HG03064 (cell line): ENCODE data around the gene GLMP.

Source experiments
- ATAC-seq: cut with Tn5 transposase; IDR thresholded peaks from one replicate; pipeline ENCODE4 v1.9.1; 2021; ENCODE audit warnings: low read depth; ENCODE audit not compliant: unreplicated experiment

GLMP gene

DNA sequence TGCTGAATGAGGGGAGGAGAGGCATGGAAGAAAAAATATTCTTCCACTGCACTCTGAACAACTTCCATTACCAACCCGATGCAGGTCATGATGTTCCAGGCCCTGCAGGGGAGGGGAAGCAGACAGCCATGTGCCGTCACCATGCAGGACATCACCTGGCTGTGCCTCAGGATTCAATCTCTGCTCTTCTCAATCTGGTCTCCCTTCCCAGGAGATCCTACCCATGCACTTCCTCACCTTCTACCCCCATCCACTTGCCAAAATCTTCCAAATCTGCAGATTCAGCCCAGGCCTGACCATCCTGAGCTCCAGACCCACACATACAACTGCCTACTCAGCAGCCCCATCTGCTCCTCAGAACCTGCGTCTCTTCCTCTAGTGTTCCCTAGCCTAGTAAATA, 41.8 kb downstream of the GLMP start:
- ATAC-seq, result no peak

DNA sequence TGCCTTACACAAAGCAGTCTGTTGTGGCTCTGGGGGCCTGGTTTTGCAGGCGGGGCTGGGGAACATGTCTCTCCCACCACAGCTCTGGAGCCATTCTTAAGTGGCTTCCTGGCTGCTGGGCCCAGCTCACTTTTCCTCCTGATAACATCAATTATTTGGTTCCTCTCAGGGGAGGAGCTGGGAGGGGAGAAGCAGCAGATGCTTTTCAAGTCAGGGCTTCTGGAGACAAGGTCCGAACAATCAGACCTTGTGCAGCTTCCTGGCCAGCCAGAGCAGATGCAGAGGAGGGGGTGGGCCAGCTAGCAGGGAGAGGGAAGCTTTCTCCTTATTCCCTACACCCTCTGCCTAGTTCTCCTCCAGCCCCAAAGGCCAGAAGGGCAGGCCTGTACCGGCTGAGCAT, 44.0 kb downstream of the GLMP start:
- no peak for ATAC-seq

GRCh38 chr1:156249593-156249992, 45.9 kb downstream of the GLMP start:
- ATAC-seq, result no peak

DNA sequence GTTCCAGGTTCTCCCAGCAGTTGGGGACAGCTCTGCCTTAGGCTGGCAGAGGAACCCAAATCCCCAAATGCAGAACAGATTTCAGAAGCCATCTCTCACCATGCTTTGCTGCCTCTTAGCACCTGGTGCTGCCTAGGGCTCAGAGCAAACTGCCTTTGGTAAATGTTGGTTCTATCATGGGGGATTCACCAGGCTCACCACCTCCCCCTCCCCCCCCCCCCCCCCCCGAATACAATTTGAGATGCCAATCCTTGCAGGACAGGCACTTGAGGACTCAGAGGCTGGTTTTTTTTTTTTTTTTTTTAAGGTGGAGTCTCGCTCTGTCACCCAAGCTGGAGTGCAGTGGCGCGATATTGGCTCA, 47.2 kb downstream of the GLMP start:
- ATAC-seq, result no peak

GRCh38 chr1:156247460-156248322, 47.8 kb downstream of the GLMP start, which contains the start of gene PAQR6:
Gene PAQR6 (minus strand): TSS chr1:156248056. CDS start chr1:156246731, 1,325 bp downstream.
- no peak for ATAC-seq

DNA sequence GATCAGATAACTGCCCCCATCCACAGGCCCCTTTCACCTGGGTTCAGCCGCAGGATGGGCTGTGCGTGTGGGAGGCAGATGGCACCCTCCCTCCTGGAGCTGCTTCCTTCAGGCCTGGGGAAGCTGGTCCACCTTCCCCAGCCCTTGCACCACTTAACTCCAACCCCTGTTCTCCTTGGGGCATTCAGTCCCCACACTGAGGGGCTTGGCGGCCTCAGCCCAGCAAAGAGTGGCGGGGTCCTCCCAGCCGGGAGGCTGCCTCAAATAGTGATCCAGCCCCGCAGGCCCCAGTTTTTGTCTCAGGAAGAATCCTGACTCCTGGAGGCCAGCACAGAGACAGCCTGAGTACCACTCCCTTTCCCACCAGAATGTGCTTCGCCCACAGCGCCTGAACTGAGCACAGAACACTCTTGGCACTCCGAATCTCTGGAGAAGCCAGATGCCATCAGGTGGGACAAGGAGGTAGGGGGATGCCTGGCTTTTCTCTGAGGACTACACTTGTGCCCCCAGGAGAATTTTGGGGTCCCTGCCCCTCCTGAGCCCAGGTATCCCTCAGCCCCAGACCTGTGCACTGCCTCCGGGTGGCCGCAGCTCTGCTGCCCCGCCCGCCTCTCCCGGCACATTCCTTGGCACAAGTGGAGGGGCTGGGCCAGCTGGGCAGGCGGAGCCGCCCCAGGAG, 48.6 kb downstream of the GLMP start:
- ATAC-seq, result no peak

- no peak for ATAC-seq
These were observed 49.2 kb downstream of the GLMP start for GRCh38 chr1:156246241-156246780.

GRCh38 chr1:156245451-156246232, 49.8 kb downstream of the GLMP start:
- ATAC-seq, result no peak

DNA sequence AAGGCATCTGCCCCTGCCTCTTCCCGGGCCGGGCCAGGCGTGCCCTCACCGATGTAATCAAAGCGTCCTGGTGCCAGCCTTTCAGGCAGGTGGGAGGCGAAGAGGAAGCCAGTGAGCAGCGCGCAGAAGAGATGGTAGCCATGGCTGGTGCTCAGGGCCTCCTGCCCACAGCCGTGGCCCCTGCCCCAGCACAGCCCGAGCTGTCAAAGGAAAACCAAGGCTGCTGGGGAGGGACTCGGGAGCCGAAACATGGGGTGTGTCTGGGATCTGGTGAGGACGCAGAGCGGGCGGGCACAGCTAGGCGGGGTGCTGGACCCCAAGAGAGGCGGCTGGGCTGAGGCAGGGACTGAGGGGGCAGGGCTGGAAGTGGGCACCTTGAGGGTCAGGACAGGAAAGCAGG, 50.8 kb downstream of the GLMP start:
- no peak for ATAC-seq

DNA sequence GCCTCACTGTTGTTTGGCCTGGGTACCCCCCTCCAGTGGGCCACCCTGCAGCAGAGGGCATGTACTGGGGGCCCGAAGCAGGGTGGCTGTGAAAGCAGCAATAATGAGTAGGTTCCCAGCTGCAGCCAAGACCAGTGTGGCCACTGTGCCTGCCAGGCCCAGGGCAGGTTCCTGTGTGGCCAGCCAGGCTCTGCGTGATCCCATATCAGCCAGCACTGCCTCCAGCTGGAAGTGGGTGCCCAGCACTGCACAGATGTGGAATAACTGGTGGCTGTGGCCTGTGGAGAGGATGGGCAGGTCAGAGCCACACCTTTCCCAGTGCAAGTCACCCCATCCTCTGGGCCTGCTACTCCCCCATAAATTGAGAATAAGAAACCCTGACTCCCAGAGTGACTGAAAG, 51.4 kb downstream of the GLMP start:
- no peak for ATAC-seq

GRCh38 chr1:156242738-156243137, 52.7 kb downstream of the GLMP start:
- no peak for ATAC-seq
